ENCODE measurements around the gene MRNIP.
A peak's percentile ranks its signal among the peaks of the same experiment; 100 is the strongest.

MRNIP gene

GRCh38 chr5:179819296-179820126, 39.1 kb downstream of the MRNIP start:
- DNase-seq = peak; percentile 92

- DNase-seq = peak; percentile 97
Observed at GRCh38 chr5:179818746-179819295, 39.8 kb downstream of the MRNIP start.

- DNase-seq = peak; percentile 59
Observed at GRCh38 chr5:179817890-179818745, 40.5 kb downstream of the MRNIP start.

DNA sequence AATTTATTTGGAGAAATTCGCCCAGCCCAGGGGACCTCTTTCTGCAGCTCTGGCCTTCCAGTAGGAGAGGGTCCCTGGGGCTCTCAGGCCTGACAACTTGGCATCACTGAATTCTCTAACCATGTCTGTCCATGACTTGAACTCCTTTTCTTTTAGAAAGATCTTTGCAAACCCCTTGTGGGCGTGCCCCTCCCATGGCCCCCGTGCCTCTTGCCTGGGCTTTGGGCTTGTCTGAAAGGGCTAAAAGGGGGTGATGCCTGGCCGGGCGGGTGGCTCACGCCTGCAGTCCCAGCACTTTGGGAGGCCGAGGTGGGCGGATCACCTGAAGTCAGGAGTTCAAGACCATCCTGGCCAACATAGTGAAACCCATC, 41.2 kb downstream of the MRNIP start:
- DNase-seq = no peak

GRCh38 chr5:179816796-179817469, 41.7 kb downstream of the MRNIP start:
- DNase-seq = peak; percentile 69

- DNase-seq = no peak
Observed at GRCh38 chr5:179816401-179816795, 42.2 kb downstream of the MRNIP start.

DNA sequence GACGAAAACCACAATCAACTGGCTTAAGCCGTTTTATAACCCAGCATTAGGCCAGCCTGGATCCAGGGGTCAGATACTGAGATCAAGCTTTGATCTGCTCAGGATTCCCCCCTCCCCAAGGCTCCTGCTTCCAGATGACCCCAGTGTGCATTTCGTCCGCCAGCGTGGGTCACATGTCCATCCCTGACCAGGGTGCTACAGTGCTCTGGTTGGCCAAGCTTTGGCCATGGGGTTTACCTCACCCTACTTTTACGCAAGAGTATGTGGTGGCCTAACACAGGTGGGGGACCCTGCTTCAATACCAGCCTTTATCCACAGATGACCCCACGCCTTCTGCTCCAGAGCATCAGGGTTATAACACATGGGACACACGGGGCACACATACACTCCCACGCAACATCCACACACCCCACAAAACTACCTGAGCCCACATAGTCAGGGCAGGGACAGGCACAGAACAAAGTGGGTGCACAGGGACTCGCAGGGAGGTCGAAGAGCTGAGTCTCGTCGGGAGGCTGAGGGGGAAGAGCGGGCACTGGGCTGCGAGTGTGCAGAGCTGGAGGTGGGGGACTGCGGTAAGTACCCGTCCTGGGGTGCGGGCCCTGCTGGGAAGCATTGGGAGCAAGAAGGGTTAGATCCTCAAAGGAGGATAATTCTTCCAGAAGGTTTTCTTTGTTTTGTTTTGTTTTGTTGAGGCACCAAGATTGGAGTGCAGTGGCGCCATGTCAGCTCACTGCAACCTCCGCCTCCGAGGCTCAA, 42.9 kb downstream of the MRNIP start:
- no peak for DNase-seq

DNA sequence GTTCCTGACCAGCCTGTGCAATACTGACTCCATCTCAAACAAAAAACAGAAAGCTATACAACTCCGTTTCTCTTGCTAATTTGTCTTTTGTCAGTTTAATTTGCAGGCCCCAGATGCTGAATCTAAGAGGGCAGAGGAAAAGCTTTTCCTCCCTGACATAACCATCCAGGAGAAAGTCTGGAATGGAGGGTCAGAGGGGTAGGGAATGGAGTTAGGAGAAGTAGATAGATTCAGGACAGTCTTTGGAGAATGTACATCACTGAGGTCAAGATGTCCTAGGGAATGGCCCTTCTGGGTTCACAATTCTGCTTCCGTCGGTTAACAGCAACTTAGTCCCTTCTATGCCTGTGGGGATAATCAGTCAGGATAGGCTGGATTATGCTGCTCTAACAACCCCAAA, 44.5 kb downstream of the MRNIP start:
- DNase-seq = no peak

DNA sequence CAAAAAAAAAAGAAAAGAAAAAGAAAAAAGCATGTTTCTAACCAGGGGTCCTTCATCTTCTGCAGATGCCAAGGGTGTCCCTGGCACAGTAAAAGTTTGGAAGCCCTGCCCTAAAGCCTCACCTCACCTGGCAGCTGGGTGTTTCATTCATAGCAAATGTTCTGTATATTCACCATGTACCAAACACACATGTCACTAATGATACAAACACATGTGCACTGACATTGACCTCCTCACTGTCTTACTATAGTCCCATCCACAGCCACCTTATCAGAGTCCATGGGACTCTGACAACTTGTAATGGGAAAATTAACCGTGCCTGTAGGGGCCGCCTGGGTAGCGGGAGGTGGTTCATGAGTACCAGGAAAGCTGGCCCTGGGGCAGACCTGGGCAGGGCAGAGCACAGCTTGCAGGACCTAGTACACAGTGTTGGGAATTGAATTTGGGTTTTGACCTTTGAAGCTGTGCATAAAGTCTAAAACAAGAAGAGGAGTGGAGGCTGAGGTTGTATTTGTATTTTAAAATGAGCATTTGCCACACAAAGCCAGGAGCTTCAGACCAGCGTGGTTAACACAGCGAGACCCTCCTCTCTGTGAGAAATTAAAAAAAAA, 45.5 kb downstream of the MRNIP start:
- no peak for DNase-seq

- no peak for DNase-seq
Observed at GRCh38 chr5:179812135-179812825, 46.3 kb downstream of the MRNIP start.

DNA sequence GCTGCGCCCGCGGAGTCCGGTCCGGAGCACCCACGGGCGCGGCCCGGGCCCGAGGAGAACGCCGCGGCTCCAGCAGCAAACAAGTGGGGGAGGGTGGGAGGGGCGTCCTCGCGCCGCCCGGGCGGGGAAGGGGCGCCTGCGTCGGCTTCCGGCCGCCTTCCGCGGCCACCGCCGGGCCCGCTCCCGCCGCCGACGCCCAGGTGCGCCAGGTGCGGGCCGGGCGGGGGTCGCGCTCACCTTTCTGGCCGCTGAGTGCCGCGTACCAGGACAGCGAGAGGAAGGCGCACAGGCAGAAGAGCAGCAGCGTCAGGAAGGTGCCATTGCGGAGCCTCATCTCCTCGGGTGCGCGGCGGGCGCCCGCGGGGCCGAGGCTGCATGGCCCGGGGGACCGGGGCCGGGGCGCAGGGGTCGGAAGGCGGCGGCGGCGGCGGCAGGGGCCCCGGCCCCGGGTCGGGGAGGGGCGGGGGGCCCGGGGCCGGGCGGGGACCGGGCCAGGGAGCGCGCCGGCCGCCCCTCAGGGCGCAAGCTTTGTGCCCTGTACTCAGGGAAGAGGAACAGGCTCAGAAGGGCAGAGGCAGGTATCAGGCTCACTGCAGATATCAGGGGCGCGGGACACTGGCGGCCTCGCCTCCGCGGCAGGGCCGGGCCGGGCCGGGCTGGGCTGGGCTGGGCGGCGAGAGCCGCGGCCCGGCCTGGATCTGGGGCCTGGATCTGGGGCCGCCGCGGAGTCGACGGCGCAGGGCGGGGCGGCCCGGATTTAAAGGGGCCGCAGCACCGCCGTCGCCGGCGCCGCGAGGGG, 52.2 kb downstream of the MRNIP start, which contains the start of gene MGAT4B:
Gene MGAT4B, minus strand, starts transcription at position 617 of the 799 bp plus-strand sequence. Its CDS starts 283 bp downstream, at position 334.
- DNase-seq = peak; percentile 90

DNA sequence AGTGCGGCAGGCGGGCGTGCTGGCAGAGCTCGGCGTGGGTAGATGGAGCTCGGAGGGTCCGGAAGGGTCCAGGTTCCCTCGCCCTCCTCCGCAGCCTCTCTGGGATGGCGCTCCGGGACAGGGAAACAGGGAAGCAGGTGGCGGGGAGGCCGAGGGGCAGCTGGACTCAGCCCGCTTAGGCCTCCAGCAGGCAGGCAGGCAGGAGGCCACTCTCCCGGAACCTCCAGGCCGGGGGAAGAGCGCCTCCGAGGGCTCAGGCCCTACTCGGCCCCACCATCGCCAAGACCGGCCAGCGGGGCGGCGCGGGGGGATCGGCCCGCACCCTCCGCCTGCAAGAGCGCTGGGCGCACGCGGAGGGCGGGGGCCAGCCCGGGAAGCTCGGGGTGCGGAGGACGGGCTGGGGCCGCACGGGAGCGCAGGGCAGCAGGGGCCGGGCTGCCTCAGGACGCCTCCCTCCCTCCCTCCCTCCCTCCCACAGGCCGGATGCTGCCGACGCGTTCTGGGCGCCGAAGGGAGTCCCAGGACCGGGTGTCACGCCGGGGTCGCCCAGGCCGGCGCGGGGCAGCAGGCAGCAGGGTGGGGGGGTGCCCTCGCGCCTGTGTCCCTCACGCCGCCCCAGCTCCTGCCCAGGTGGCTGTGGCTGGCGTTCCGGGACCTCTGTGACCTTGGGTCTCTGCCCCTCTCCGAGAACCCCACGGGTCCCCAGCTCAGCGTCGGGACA, 52.9 kb downstream of the MRNIP start:
- peak; percentile 79 for DNase-seq

DNA sequence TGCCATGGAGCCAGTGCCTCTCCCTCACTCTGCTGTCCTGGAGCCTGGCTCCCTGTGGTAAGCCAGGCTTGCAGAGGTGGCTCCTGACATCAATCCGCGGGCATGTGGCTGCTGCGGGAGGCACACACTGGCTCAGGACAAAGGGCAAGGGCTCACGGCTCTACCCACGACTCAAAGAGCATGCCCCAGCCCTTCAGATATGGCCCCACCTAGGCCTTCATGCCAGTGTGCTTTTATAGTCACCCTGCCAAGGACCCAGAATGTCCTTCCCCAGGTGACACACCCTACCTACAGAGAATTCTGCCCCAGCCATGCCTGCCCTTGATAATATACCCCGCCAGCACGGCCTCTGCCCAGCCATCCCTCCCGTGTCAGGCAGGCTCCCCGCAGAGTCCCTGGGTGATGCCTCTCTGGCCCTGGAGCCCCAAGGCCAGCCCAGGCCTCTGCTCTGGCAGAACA, 53.5 kb downstream of the MRNIP start:
- DNase-seq = peak; percentile 72

- DNase-seq = no peak
Observed at GRCh38 chr5:179804555-179804947, 54.1 kb downstream of the MRNIP start.

DNA sequence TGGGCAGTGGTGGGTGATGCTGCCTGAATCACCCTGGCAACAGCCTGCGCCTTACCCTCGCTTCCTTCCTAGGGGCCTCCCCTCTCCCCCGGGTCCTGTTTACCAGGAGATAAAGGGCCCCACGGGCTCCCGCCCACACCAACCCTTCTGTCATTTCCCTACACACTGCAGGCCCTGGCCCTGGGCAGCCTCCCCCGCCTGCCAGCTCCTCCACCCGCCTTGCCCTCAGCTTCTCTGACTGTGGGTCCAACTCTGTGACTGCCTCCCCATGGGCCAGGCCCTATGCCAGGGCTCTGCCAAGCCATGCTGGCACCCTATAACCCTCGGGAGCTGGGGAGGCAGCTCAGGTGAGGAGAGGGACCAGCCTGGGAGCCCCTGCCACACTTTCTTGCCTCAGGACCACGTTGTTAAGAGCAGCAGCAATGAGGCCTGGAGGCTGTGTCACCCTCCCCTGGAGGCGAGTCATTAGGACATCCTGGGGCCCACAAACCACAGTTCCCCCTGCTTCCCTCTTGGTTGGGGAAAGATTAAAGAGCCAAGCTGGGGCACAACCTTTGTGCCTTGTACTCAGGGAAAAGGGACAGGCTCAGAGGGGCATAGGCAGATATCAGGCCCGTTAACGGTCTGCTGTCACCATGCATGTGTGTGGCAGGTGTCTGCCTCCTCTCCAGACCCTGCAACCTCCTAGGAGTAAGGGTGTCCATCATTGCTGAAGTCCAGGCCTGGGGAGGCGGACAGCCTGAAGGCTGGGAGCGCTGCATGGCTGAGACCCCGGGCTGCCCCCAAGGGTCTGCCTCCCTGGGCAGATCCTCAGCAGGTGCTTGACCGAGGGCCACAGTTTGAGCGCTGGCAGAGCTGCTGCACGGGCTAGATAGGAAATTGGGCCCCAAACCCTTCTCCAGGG, 54.7 kb downstream of the MRNIP start:
- DNase-seq = peak; percentile 33

DNA sequence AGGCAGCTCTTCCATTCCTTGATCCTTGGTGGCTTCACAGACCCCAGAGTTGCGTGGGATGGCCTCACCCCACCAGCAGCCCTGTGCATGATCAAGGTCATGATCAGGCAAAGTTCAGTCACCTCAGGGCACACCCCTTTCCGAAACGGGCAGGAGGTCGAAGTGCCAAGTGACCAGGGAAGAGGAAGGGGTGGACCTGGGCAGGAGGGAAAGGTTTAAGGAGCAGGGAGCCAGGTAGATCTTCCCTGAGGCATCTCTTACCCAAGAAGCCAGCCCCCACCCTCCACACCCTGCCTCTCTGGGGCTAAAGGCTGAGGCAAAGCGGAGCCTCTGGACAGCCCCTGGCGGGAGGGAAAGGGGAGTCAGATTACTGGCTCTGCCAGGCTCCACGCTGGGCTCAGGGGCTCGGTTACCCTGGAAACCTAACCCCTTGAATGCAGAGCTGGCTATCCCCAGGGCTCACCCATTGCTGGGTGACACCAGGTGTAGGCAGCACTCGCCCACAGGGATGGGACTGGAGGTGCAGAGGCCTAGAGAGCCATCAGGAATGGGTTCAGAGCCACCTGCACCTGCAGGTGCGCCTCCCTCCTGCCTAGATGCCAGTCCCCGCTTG, 55.6 kb downstream of the MRNIP start:
- peak; percentile 50 for DNase-seq

GRCh38 chr5:179802207-179802883, 56.3 kb downstream of the MRNIP start:
- no peak for DNase-seq

All from DMS53 (cell line).